Tongue (tissue), 2 donors: ENCODE measurements around the gene DCDC1. TPM values are rescaled to one million over a fixed set of nuclear protein-coding genes. Genes with fewer than 3 reads are reported as not detected.

Source experiments
- DNase-seq: peaks from one replicate; pipeline ENCODE4 v3.0.0-alpha.2; 2015
- total RNA-seq: library from RNA; depleted of rRNA; stranded (reverse); fragments of >200 nt; gene quantifications from one replicate; pipeline ENCODE4 v1.2.3, GENCODE V29; 2014

DCDC1 gene
- total RNA-seq, 1 donor from 2014 or later, result 0.62 TPM

GRCh38 chr11:30914143-30914762, 455.3 kb downstream of the DCDC1 start:
- peak; percentile 75 for DNase-seq

- no peak for DNase-seq
Observed at GRCh38 chr11:30911247-30911646, 458.3 kb downstream of the DCDC1 start.

GRCh38 chr11:30908857-30909256, 460.7 kb downstream of the DCDC1 start:
- DNase-seq, result no peak

- DNase-seq, result no peak
Observed at GRCh38 chr11:30908272-30908671, 461.3 kb downstream of the DCDC1 start.

GRCh38 chr11:30902929-30903328, 466.6 kb downstream of the DCDC1 start:
- no peak for DNase-seq

- DNase-seq, result no peak
Observed at GRCh38 chr11:30895046-30895445, 474.5 kb downstream of the DCDC1 start.

DNA sequence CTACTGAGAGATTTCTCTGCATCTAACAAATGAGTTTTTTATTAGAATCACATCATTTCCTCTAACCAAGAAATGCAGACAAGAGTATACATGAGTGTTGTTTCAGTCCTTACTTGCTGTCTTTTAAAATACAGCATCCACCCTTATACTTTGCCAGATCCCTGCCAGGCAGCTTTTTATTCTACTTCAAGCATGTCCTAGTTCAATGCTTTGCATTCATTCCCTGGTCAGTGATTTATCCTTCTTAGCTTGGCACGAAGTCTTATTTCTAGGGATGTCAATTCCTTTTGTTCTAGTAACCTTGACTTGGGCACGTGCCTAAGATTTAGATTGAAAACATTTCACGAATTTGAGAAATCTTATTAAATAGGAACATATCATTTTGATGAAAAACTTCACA, 476.2 kb downstream of the DCDC1 start:
- DNase-seq, result no peak

- peak; percentile 19 for DNase-seq
Observed at GRCh38 chr11:30889143-30889794, 480.3 kb downstream of the DCDC1 start.

- peak; percentile 46 for DNase-seq
Observed at GRCh38 chr11:30879322-30880005, 490.1 kb downstream of the DCDC1 start.

DNA sequence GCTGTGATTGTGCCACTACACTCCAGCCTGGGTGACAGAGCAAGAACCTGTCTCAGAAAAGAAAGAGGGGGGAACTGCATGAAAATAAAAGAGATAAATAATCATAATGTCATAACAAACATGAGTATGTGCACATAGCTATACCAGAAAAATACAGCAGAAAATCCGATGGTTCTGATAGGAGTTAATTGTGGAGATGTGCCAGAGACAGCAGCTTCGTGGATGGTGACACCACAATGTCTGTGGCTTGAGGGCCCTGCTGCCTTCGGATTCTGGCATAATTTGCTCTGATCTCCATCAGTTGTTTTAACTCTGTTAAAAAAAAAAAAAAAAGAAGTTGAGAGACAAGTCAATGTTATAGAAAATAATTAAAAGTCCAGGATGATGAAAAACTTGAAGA, 491.1 kb downstream of the DCDC1 start:
- DNase-seq, result no peak

- peak; percentile 30 for DNase-seq
Observed at GRCh38 chr11:30876663-30877396, 492.7 kb downstream of the DCDC1 start.

GRCh38 chr11:30876228-30876627, 493.3 kb downstream of the DCDC1 start:
- no peak for DNase-seq

GRCh38 chr11:30875806-30876205, 493.7 kb downstream of the DCDC1 start:
- DNase-seq, result no peak

DNA sequence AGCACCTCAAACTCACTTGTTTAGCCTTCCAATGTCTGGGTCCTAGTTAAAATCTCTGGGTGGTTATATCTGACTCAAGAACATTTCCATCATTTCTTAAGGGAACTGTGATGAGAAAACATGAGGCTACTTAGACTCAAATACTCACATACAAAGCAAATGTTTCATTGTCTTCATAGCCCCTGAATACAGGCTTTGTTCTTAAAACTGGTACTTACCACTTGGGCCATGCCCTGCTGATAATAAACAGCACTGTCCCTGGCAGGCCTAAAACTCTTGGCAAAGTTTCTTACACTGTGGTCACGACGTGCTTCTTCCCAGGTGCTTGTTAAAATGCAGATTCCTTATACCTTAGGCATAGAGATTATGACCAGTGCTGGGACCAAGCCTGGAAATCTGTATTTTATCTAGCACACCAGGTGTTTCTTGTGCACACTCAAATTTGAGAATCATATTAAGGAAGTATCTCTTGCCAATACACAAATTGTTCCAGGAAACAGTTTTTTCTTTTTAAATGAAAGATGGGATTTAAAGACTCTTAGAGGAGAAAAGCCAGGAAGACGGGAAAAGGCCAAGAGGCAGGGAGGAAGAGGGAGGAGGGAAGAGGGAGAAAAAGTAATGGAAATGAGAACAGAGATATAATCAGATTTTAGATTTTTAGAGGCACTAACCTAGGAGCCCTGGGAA, 495.5 kb downstream of the DCDC1 start:
- DNase-seq, result no peak

DNA sequence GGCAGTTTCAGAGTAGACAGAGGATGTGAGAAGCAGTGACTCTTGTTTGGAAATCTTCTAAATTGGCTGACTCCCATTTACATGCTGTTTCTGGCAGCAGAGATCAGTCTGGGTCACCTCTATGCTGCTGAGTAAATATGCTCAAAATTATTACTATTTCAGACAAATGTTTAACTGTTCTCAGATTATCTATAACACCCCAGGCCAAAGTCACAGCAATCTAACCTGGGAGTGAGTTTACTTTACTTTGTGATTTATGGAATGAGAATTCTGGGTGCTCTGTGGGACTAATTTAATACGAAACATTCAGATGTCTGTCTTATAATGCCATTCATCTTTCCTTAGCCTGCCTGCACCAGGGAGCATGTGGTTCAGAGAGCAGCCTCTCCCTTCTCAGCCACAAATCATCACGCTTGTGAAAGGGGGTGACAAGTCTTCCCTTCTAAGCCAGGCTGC, 500.9 kb downstream of the DCDC1 start:
- no peak for DNase-seq

GRCh38 chr11:30863209-30863608, 506.3 kb downstream of the DCDC1 start:
- DNase-seq, result no peak

GRCh38 chr11:30861531-30861930, 508.0 kb downstream of the DCDC1 start:
- peak; percentile 24 for DNase-seq

DNA sequence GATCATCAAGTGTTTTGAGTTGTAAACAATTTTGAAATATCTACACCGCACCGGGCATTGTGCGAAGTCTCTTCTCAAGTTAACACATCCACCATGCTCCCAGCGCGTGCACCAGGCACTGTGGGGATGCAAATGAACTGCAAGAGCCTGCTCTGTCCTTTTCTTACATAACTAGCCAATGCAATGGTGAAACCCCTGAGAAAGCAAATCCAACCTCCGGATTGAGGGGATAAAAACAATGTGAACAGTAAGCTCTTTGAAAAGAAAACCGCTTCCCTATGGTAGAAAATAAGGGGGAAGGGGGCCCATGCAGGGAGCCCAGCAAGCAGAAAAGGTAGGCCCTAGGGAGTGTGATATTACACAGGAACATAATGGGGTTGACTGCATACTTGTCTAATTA, 508.5 kb downstream of the DCDC1 start:
- no peak for DNase-seq

GRCh38 chr11:30860146-30860545, 509.4 kb downstream of the DCDC1 start:
- DNase-seq, result no peak

GRCh38 chr11:30859669-30860068, 509.9 kb downstream of the DCDC1 start:
- DNase-seq, result peak; percentile 49

DNA sequence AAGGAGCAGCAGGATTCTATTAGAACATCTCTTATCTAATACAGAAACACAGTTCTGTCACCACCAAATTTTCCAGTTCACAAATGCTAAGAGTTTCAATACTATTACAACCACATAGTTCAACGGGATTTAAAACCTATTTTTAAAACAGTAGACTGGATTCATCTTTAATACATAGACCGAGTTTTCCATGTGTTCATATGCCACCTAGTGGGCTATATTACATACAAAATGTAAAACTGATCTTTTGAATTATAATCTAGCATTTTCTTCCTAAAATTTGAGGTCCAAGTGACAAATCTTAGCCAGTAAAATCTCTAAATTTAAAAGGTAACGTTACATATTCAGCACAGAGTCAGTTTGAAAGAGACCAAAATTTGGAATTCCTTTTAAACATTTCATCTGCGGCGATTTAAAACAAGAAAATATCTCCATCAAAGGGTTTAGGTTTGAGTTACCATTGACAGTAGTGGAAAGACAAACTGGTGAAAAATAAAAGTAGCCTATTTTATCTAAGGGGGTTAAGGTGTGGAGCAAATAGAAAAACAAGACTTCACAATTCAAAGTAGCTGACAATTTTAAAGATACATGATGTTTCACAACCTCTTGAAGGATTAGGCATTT, 514.0 kb downstream of the DCDC1 start:
- peak; percentile 56 for DNase-seq

- no peak for DNase-seq
Observed at GRCh38 chr11:30853439-30853838, 516.1 kb downstream of the DCDC1 start.
